ENCODE results near the gene ZNF766. TPM values are rescaled to one million over a fixed set of nuclear protein-coding genes. Genes with fewer than 3 reads are reported as not detected.
"Not testable (repeated sequence)": the region's sequence is repeated elsewhere in the genome, so short reads cannot be mapped to it uniquely, and the experiment has no call there.

The ZNF766 gene
- total RNA-seq, 3 donors from 2014 or later, result 11.4 to 21.0 (median 12.8) TPM

GRCh38 chr19:52335768-52336116, 66.4 kb downstream of the ZNF766 start:
- H3K9me3 ChIP-seq, result peaks cover 50% of the 10 kb centered on the region
- no peaks in the 10 kb centered on the region for H3K36me3 ChIP-seq (ENCODE audit: low read depth)
- peak; percentile 21 for ATAC-seq
- peak overlapping the region; percentile 50 for H3K4me3 ChIP-seq
- H3K4me1 ChIP-seq (ENCODE audit: low read depth), result peaks cover 3% of the 10 kb centered on the region
- no peak for DNase-seq
- no peak for TF ChIP-seq CTCF (IDR thresholded peaks at IDR 0.05)
- intact Hi-C loops (cut with DNase I, micrococcal nuclease), result no loop called here

- no peak for TF ChIP-seq CTCF (IDR thresholded peaks at IDR 0.05)
- peak; percentile 100 for ATAC-seq
These were observed 66.9 kb downstream of the ZNF766 start, which contains the start of gene ZNF610 for GRCh38 chr19:52336117-52336790. Gene ZNF610 (plus strand): TSS chr19:52336243. CDS start chr19:52349173, 12,930 bp downstream.

DNA sequence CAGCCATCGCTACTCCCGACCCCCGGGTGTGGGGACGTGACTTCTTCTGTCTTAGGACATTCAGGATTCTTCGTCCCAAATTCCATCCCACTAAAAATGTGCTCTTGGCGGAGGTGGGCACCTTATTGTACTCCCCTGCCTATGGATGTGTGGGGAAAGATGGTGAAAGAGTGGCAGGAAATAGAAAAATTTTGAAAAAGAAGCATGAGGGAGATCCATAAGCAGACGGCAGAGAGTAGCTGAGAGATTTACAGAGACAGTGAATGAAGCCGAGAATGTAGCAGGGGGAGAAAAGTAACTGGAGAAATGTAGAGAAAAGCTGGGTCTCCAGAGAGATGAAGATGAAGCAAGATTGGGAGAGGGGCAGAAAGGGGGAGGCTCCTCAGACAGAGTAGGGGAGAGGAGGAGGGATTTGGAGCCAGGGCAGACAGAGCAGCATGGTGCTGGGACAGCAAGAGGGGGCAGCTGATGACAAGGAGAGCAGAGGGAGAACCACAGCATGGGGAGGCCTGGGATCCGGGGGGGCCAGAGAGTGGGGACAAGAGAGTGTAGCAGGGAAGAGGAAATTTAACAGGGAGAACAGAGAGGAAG, 67.5 kb downstream of the ZNF766 start:
- peaks cover 3% of the 10 kb centered on the region for H3K4me1 ChIP-seq (ENCODE audit: low read depth)
- TF ChIP-seq CTCF (IDR thresholded peaks at IDR 0.05), result no peak
- peaks cover 45% of the 10 kb centered on the region for H3K9me3 ChIP-seq
- peak overlapping the region; percentile 50 for H3K4me3 ChIP-seq
- no peaks in the 10 kb centered on the region for H3K36me3 ChIP-seq (ENCODE audit: low read depth)
- intact Hi-C loops (cut with DNase I, micrococcal nuclease), result no loop called here
- ATAC-seq, result no peak
- DNase-seq, result no peak

More at GRCh38 chr19:52336117-52336790, 66.9 kb downstream of the ZNF766 start, which contains the start of gene ZNF610:
- peak; percentile 89 to 94 (median 93) for DNase-seq
- intact Hi-C loops (cut with DNase I, micrococcal nuclease), result no loop called here
- Histone ChIP-seq H3K36me3 (ENCODE audit: low read depth) (no peaks in the 10 kb centered on the region), H3K4me3 (peak within 1 kb of the TSS; percentile 50), H3K9me3 (peaks cover 45% of the 10 kb centered on the region), H3K4me1 (ENCODE audit: low read depth) (peaks cover 3% of the 10 kb centered on the region)

DNA sequence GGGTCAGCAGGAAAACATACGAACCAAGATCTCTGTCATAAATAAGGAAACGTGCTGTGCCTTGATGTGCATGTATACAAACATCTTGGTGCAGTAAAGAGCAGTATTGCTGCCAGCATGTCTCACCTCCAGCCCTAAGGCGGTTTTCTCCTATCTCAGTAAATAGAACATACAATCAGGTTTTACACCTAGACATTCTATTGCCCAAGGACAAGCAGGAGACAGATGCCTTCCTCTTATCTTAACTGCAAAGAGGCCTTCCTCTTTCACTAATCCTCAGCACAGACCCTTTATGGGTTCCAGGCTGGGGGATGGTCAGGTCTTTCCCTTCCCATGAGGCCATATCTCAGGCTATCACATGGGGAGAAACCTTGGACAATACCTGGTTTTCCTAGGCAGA, 69.6 kb downstream of the ZNF766 start:
- ATAC-seq; intact Hi-C loops (cut with DNase I, micrococcal nuclease); DNase-seq: not testable (repeated sequence)

GRCh38 chr19:52343548-52343947, 74.2 kb downstream of the ZNF766 start:
- ATAC-seq (no peak), DNase-seq (peak in 2 of 3 donors; percentile 24 to 37)
- Histone ChIP-seq H3K4me3 (no peak overlapping the region), H3K9me3 (peaks cover 25% of the 10 kb centered on the region), H3K36me3 (ENCODE audit: low read depth) (no peaks in the 10 kb centered on the region), H3K4me1 (ENCODE audit: low read depth) (no peaks in the 10 kb centered on the region)
- TF ChIP-seq CTCF (IDR thresholded peaks at IDR 0.05), result no peak
- intact Hi-C loops (cut with DNase I, micrococcal nuclease), result no loop called here

More for the DNA sequence above, 69.6 kb downstream of the ZNF766 start:
- H3K4me3 ChIP-seq; H3K4me1 ChIP-seq (ENCODE audit: low read depth); H3K36me3 ChIP-seq (ENCODE audit: low read depth): not testable (repeated sequence)
- H3K9me3 ChIP-seq, result peaks cover 28% of the 10 kb centered on the region

DNA sequence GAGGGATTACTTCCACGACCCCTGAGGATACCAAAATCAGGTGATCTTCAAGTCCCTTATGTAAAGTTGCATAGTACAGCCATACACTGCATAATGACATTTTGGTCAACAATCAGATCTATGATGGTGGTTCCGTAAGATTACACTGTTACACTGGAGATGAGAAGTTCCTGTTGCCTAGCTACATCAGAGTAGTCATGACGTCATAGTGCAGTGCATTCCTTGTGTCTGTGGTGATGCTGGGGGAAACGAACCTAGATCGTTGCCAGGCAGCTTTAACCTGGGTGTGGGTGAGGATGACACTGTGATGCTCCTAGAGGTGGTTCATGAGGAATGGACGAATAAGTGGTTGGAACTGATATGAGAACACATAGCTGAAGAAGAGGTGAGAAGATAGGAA, 75.8 kb downstream of the ZNF766 start:
- intact Hi-C loops (cut with DNase I, micrococcal nuclease), result no loop called here
- no peak for TF ChIP-seq CTCF (IDR thresholded peaks at IDR 0.05)
- Histone ChIP-seq H3K9me3 (peaks cover 32% of the 10 kb centered on the region), H3K4me1 (ENCODE audit: low read depth) (no peaks in the 10 kb centered on the region), H3K36me3 (ENCODE audit: low read depth) (no peaks in the 10 kb centered on the region), H3K4me3 (no peak overlapping the region)
- ATAC-seq (no peak), DNase-seq (no peak)

All from mucosa of descending colon (tissue), 3 donors.